Effector memory CD4-positive, alpha-beta T cell (primary cell): Measurements from ENCODE around the gene CA6.
"Not testable (repeated sequence)": the region's sequence is repeated elsewhere in the genome, so short reads cannot be mapped to it uniquely, and the experiment has no call there.

Experiments used
- DNase-seq, 3 donors: peaks; one replicate each; pipeline ENCODE4 v3.0.0-alpha.2; 2020
- H3K27ac ChIP-seq: 2 replicates; pipeline ENCODE4 v1.7.0; 2013; ENCODE audit warnings: mild to moderate bottlenecking, low read length, moderate library complexity; ENCODE audit not compliant: insufficient read depth, poor library complexity, severe bottlenecking
- H3K27me3 ChIP-seq: replicated peaks from 2 replicates; pipeline ENCODE4 v1.7.0; 2013; ENCODE audit warnings: mild to moderate bottlenecking, low read length; ENCODE audit not compliant: insufficient read depth, control insufficient read depth, poor library complexity, severe bottlenecking
- H3K36me3 ChIP-seq: 2 replicates; pipeline ENCODE4 v1.7.0; 2013; ENCODE audit warnings: mild to moderate bottlenecking, low read length, moderate library complexity; ENCODE audit not compliant: control insufficient read depth, insufficient read depth
- H3K4me1 ChIP-seq: 2 replicates; pipeline ENCODE4 v1.7.0; 2013; ENCODE audit warnings: low read length, mild to moderate bottlenecking; ENCODE audit not compliant: control insufficient read depth, insufficient read depth, poor library complexity, severe bottlenecking
- H3K4me3 ChIP-seq: 2 replicates; pipeline ENCODE4 v1.7.0; 2013; ENCODE audit warnings: low read length, low read depth, mild to moderate bottlenecking; ENCODE audit not compliant: insufficient read depth, poor library complexity, severe bottlenecking
- H3K9me3 ChIP-seq: 2 replicates; pipeline ENCODE4 v1.7.0; 2013; ENCODE audit warnings: mild to moderate bottlenecking, low read length, moderate library complexity; ENCODE audit not compliant: control insufficient read depth

The CA6 gene

DNA sequence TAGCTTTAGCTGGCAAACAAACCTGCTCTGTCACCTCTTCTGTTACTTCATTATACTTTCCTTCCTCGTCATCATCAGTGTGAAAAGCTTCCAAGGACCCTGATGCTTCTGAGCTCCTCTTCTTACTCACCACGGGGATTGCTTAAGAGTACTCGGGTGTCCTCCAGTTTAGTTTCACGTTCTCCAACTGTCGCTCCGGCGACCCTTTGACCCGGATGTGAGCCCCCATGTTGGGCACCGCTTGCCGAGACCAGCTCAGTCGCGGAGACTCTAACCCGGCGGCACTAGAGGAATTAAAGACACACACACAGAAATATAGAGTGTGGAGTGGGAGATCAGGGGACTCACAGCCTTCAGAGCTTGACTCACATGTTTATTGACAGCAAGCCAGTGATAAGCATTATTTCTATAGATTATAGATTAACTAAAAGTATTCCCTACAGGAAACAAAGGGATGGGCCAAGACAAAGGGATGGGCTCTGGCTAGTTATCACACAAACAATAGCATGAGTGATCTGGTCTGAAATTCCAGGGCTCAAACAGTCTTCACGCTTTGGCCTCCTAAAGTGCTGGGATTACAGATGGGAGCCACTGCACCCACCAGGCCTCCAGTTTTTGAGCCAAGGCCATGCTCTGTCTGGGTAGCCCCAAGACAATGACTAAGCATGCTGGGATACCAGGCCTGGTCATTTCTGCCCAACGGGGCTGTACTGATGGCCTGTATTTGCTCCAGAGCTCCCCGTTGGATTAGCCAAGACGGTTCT is 37.1 kb upstream of the CA6 start:
- Histone ChIP-seq H3K4me3 (no peak overlapping the region), H3K27me3 (no peaks in the 10 kb centered on the region), H3K36me3 (no peaks in the 10 kb centered on the region), H3K27ac (no peak overlapping the region), H3K9me3 (no peaks in the 10 kb centered on the region), H3K4me1 (no peaks in the 10 kb centered on the region)
- DNase-seq: no peak

DNA sequence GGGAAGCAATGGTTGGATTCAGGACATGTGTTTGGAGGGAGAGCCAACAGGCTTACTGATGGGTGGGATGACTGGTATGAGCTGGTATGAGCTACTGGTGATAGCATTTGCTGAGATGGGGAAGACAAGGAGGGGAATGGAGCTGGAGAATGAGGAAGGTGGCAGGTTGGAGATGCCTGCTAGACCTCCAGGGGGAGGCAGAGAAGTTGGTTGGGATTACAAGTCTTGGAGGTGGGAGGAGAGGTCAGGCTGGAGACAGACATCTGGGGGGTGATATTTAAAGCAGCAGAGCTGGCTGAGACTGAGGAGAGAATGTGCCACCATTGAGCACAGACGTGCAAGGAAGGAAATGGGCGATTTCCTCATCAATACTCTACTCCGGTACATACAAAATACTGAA is 35.3 kb upstream of the CA6 start:
- Histone ChIP-seq H3K9me3 (no peaks in the 10 kb centered on the region), H3K27ac (no peak overlapping the region), H3K4me3 (no peak overlapping the region), H3K4me1 (no peaks in the 10 kb centered on the region), H3K36me3 (no peaks in the 10 kb centered on the region), H3K27me3 (no peaks in the 10 kb centered on the region)
- DNase-seq: no peak

DNA sequence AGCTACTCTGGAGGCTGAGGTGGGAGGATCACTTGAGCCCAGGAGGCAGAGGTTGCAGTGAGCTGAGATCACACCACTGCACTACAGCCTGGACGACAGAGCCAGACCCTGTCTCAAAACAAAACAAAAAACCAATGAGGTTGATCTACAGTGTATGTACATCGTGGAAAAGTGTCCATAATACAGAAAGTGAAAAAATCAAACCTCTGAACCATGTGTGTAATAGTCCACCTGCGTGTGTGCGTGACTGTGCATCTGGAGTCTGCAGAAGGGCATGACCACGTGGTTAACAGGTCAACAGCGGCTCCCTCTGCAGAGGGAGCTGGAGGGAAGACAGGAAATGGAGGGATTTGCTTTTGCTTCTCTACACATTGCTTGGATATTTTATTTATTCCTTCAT is 34.8 kb upstream of the CA6 start:
- H3K4me3 ChIP-seq: no peak overlapping the region
- H3K27ac ChIP-seq: no peak overlapping the region
- no peaks in the 10 kb centered on the region for H3K27me3 ChIP-seq
- DNase-seq: no peak
- no peaks in the 10 kb centered on the region for H3K9me3 ChIP-seq
- no peaks in the 10 kb centered on the region for H3K4me1 ChIP-seq
- no peaks in the 10 kb centered on the region for H3K36me3 ChIP-seq

DNA sequence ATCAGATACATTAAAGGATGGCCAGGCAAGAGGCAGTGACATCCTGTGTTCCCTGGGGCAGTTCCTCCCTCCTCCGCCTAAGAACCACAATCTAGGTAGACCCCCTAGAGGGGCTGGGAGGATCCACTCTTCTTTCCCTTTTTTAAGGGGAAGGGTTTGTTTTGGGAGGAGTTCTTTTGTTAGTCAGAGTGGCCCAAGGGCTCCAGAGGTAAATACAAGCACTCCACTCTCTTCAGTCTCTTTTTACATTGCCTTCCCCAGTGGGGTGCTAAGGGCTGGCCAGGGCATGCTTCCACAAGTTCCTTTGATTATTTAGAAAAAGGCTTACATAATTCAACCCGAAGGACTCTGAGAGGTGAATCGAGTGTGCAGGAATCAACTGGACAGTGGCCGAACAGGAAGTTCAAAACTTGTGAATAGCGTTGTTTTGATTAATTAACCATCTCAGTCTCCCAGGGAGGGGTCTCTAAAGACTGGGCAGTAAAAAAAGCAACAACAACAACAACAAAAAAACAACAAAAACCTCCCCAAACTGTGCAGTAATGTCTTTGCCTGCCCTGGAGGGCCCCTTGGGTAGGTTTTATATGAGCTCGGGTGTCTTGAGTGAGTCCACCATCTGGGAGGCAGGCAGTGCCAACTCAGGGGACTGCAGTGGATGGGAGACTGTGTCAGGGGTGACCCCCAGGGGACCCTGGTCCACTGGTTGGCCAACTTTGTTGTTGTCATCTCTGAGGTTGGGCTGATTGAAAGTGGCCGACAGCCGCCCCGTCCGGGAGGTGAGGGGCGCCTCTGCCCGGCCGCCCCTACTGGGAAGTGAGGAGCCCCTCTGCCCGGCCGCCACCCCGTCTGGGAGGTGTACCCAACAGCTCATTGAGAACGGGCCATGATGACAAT is 34.0 kb upstream of the CA6 start:
- Histone ChIP-seq H3K9me3 (no peaks in the 10 kb centered on the region), H3K36me3 (no peaks in the 10 kb centered on the region), H3K27ac (no peak overlapping the region), H3K4me3 (no peak overlapping the region), H3K27me3 (no peaks in the 10 kb centered on the region), H3K4me1 (no peaks in the 10 kb centered on the region)
- no peak for DNase-seq

DNA sequence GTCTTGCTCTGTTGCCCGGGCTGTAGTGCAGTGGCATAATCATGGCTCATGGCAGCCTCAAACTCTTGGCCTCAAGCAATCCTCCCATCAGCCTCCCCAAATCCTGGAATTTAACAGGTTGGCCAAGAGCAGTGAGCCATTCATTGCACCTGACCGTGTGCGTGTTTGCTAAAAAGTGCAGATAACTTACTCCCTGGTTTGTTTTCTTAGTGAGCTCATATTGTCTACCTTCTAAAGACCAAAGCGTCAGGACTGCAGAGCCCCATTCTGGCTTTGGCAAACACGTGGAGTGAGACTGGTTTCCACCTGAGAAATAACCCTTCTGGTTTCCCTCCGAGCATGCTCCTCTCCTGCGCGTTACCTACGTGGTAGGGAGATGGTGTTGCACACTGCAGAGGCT is 32.2 kb upstream of the CA6 start:
- Histone ChIP-seq H3K27ac (no peak overlapping the region), H3K4me3 (no peak overlapping the region), H3K4me1 (peaks cover 3% of the 10 kb centered on the region), H3K36me3 (no peaks in the 10 kb centered on the region), H3K9me3 (no peaks in the 10 kb centered on the region), H3K27me3 (no peaks in the 10 kb centered on the region)
- DNase-seq: no peak

DNA sequence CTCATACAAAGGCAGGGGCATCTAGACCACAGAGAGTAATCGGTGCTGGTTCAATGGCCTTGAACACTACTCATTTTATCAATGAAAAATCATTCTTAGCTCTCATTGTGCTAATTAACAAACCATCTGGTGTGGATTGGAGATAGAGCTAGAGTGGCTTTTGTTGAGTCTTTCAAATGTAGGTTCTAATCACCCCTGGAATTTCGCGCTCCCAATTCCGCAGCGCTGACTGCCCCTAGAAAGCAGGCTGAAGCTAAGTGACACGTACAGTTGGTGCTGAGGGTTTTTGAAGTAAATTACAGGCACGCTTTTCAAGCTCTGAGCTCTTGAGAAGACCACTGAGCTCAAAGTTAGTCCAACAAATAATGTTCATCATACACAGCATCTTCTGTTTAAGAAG is 31.2 kb upstream of the CA6 start:
- no peak for DNase-seq
- Histone ChIP-seq H3K4me1 (peaks cover 5% of the 10 kb centered on the region), H3K27ac (no peak overlapping the region), H3K27me3 (no peaks in the 10 kb centered on the region), H3K4me3 (no peak overlapping the region), H3K36me3 (no peaks in the 10 kb centered on the region), H3K9me3 (no peaks in the 10 kb centered on the region)

DNA sequence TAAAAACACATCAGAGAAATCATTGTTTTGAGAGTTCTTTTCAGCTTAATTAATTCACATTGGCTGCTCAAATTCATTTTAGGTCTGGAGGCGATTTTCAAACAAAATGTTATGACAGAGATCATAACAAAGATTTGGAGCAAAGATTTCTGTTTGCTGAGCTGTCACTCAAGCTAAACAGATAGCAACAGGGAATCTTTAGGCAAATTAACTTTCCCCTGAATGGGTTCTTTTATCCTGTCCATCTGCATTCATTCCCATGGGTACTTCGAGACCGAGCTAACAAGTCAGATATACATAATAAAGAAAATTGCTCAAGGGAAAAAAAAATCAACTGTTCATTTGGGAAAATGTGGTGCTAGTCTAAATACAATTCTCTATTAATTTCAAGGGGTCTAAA is 30.2 kb upstream of the CA6 start:
- Histone ChIP-seq H3K9me3 (no peaks in the 10 kb centered on the region), H3K4me1 (peaks cover 5% of the 10 kb centered on the region), H3K27me3 (no peaks in the 10 kb centered on the region), H3K27ac (no peak overlapping the region), H3K4me3 (no peak overlapping the region), H3K36me3 (no peaks in the 10 kb centered on the region)
- no peak for DNase-seq

DNA sequence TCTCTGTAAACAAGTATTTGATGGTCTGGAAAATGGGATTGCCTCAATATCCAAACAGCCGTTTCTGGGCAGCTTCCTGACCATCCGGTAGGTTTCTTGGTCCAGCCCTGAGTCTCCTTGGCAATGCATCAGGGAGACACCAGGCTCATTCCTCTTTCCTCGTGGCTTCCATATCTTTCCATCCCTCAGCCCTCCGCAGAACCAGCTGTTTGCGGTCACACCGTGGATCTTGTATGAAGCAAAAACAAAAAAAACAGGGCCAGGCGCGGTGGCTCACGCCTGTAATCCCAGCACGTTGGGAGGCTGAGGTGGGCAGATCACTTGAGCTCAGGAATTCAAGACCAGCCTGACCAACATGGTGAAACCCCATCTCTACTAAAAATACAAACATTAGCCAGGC is 28.1 kb upstream of the CA6 start:
- DNase-seq, H3K9me3 ChIP-seq, H3K27me3 ChIP-seq, H3K27ac ChIP-seq, H3K4me3 ChIP-seq, H3K36me3 ChIP-seq: not testable (repeated sequence)
- peaks cover 13% of the 10 kb centered on the region for H3K4me1 ChIP-seq

DNA sequence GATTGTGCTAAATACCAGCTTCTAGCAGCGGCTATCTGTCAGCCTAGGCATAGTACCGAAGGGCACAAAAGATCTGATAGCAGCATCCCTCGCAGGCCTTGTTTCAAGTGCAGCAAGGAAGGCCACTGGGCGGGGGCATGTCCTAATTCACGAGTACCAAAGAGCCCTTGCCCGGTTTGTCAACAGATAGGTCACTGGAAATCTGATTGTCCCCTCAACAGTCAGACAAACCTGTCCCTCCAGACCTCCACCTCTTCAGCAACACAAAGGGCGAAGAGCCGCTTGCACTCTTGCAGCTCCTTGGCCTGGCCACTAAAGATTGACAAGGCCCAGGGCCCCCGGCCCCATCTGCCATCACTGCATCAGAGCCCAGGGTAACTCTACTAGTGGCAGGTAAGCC is 22.7 kb upstream of the CA6 start:
- H3K4me1 ChIP-seq: peaks cover 15% of the 10 kb centered on the region
- H3K27ac ChIP-seq: no peak overlapping the region
- H3K27me3 ChIP-seq: no peaks in the 10 kb centered on the region
- H3K36me3 ChIP-seq: no peaks in the 10 kb centered on the region
- H3K4me3 ChIP-seq: no peak overlapping the region
- DNase-seq: no peak
- H3K9me3 ChIP-seq: no peaks in the 10 kb centered on the region

DNA sequence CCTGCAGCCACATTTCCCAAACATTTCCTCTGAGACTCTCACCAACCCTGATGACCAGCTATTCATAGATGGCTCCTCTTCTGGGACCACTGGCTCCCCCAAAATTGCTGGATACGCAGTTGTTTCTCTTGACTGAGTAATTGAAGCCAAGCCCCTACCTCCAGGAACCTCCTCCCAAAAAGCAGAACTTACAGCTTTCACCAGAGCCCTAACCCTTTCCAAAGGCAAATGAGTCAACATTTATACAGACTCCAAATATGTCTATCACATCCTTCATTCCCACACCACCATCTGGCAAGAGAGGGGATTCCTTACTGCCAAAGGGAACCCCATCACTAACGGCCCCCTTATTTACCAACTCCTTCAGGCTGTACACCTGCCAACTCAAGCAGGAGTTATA is 20.3 kb upstream of the CA6 start:
- no peak overlapping the region for H3K4me3 ChIP-seq
- no peaks in the 10 kb centered on the region for H3K9me3 ChIP-seq

More for the DNA sequence above, 20.3 kb upstream of the CA6 start:
- H3K27me3 ChIP-seq: no peaks in the 10 kb centered on the region
- H3K27ac ChIP-seq: no peak overlapping the region
- no peaks in the 10 kb centered on the region for H3K36me3 ChIP-seq
- no peak for DNase-seq
- H3K4me1 ChIP-seq: peaks cover 11% of the 10 kb centered on the region
